ENCODE results near the gene MEN1. TPM values are rescaled to one million over a fixed set of nuclear protein-coding genes. Genes with fewer than 3 reads are reported as not detected.
A peak's percentile ranks its signal among the peaks of the same experiment; 100 is the strongest.

MEN1 gene
- total and polyA plus RNA-seq, 9 of the 15 experiments (the other 6 are each of a cell fraction or from before 2014, with no cell fraction given): 3.4 to 57.2 (median 19.3) TPM

DNA sequence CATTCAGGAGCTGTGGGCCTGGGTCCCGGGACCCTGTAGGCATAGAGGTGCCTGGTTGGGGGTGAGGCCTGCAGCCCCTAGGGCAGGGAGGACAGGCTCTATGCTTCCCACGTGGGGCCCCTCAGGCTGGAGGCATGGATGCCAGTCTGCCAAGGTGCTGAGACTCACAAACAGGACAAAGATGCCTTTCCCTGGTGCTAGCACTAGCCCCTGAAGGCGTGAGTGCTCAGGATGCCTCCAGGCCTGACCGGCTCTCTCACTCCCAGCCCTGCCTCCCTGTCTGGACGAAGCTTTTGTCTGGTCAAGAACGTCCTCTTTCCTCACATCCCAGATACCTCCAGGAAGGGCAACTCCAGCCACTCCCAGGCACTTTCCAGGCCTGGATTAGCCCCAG, 32.0 kb upstream of the MEN1 start (continued):
- no peak for TF ChIP-seq MAX (CRISPR knock-in tag; IDR thresholded peaks at IDR 0.05)
- no peak for TF ChIP-seq CREB1 (IDR thresholded peaks at IDR 0.05)
- TF ChIP-seq CREB1 (CRISPR knock-in tag; IDR thresholded peaks at IDR 0.05): no peak
- TF ChIP-seq GATAD2A (IDR thresholded peaks at IDR 0.05): no peak
- no peak for TF ChIP-seq GTF3C2 (IDR thresholded peaks at IDR 0.05; ENCODE audit: borderline replicate concordance, extremely low read depth, insufficient read length)
- no peak for TF ChIP-seq SP2 (IDR thresholded peaks at IDR 0.05; ENCODE audit: extremely low read depth, low read depth, low read length, poor library complexity, severe bottlenecking)
- no peak for TF ChIP-seq TEAD4 (IDR thresholded peaks at IDR 0.05; ENCODE audit: low read length)
- TF ChIP-seq TEAD4 (CRISPR knock-in tag; IDR thresholded peaks at IDR 0.05; ENCODE audit: borderline replicate concordance): peak; percentile 50; the same call in 1 of the 2 replicates
- no peak for TF ChIP-seq CBX8 (IDR thresholded peaks at IDR 0.05; ENCODE audit: borderline replicate concordance, extremely low read depth, low read depth, low read length, poor library complexity, severe bottlenecking)
- TF ChIP-seq, protein P1, sequence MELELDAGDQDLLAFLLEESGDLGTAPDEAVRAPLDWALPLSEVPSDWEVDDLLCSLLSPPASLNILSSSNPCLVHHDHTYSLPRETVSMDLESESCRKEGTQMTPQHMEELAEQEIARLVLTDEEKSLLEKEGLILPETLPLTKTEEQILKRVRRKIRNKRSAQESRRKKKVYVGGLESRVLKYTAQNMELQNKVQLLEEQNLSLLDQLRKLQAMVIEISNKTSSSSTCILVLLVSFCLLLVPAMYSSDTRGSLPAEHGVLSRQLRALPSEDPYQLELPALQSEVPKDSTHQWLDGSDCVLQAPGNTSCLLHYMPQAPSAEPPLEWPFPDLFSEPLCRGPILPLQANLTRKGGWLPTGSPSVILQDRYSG (tag; conservative IDR thresholded peaks at IDR 0.05; ENCODE audit: low read depth): no peak
